GM19468 (cell line): ENCODE measurements around the gene SPATA16.
"Not testable (repeated sequence)": the region's sequence is repeated elsewhere in the genome, so short reads cannot be mapped to it uniquely, and the experiment has no call there.

Experiments
- ATAC-seq: cut with Tn5 transposase; IDR thresholded peaks from one replicate; pipeline ENCODE4 v1.9.1; 2021; ENCODE audit warnings: mild to moderate bottlenecking, moderate library complexity, moderate number of reproducible peaks; ENCODE audit not compliant: unreplicated experiment; ENCODE audit errors: extremely low read depth

Gene SPATA16

GRCh38 chr3:172960626-172961182 is 180.3 kb downstream of the SPATA16 start:
- not testable (repeated sequence) for ATAC-seq

DNA sequence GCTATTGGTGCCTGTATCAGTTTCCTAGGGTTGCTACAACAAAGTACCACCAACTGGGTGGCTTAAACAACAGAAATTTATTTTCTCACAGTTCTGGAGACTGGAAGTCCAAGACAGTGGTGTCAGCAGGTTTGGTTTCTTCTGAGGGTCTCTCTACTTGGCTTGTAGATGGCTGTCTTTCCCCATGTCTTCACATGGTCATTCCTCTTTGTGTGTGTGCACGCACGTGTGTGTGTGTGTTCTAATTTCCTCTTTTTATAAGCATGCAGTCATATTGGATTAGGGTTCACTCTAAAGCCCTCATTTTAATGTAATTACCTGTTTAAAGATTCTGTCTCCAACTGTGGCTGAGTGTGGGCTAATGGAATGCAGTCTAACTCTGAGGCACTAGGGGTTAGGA is 182.5 kb downstream of the SPATA16 start:
- no peak for ATAC-seq

DNA sequence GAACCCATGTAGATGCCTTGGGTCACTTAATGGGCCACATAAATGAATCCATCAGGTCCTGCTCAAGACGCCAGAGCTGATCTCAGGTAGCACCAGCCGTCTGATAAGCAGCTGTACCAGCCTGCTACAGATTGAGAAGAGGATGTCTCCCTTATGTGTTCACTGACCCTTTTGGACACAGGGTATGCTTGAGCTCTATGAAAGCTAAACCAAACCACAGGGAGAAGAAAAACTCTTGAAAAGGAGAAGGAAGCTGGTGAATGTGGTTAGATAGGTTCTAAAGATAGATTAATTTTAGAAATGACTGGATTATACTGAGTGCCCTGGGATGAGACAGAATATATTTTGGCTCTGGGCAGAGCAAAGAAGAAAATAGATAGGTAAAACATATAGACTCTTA is 187.5 kb downstream of the SPATA16 start:
- no peak for ATAC-seq

GRCh38 chr3:172951511-172951910 is 189.5 kb downstream of the SPATA16 start:
- ATAC-seq = no peak

- no peak for ATAC-seq
Measured at GRCh38 chr3:172946061-172946460, 195.0 kb downstream of the SPATA16 start.

DNA sequence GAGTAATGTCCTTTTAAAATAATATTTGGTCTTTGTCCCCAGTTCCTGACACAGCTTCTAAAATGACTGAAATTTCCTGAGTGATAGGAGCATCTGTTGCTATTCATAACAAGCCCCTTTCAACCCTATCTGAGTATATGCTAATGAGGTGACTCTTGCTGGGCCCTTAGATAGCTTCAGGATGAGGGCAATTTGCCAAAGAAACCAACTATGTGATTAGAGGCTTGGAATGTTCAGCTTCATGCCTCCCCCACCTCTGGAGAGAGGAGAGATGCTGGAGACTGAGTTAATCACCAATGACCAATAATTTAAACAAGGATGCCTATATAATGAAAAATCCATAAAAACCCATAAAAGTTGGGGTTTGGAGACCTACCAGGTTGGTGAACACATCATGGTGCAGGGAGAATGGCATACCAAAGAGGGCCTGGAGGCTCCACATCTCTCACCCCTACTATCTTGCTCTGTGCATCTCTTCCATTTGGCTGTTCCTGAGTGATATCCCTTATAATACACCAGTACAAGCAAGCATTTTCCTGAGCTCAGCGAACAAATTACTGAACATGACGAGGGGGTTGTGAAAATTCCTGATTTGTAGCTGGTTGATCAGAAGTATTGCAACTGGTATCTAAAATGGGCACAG is 201.3 kb downstream of the SPATA16 start:
- ATAC-seq = no peak

- ATAC-seq = no peak
Measured at GRCh38 chr3:172938788-172939187, 202.2 kb downstream of the SPATA16 start.

GRCh38 chr3:172931746-172932285 is 209.2 kb downstream of the SPATA16 start:
- ATAC-seq = no peak

GRCh38 chr3:172929451-172929850 is 211.6 kb downstream of the SPATA16 start:
- ATAC-seq = no peak

DNA sequence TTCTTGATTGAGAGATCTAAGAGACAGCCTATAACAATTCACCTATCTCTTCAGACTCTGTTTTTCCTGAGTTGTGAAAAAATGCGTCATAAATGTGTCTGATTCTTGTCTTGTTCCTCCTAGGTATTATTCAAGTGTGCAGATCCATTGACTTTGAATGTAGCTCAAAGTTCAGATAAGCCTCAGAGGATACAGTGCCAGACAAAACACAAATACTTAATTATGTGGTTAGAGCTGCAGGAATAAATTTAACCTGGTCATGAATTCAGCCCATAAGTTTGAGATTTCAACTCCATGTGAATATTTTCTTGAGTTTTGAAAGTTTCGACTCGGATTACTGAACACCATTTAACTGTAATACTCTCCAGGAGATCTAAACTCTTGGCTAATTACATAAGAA is 216.5 kb downstream of the SPATA16 start:
- ATAC-seq = no peak

- ATAC-seq = no peak
Measured at GRCh38 chr3:172919297-172919683, 221.7 kb downstream of the SPATA16 start.

- no peak for ATAC-seq
Measured at GRCh38 chr3:172918568-172919296, 222.3 kb downstream of the SPATA16 start.

DNA sequence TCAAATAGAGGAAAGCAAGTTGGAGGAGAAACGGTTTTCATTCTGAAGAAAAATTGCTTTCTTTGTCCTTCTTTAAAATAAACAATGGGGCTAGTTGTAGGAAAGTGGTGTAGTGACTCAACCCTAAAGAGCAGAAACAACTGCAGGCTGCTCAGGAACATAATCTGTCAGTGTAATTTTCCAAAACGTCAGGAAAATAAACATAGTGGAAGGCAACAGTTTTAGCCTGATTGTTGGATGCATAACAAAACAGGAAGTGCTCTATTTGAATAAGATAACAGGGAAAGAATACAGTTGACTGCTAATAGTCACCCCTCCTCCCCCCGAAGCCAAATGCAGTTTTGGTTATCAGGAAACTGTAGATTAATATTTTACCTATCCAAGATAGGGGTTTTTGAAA is 222.9 kb downstream of the SPATA16 start:
- ATAC-seq = no peak

DNA sequence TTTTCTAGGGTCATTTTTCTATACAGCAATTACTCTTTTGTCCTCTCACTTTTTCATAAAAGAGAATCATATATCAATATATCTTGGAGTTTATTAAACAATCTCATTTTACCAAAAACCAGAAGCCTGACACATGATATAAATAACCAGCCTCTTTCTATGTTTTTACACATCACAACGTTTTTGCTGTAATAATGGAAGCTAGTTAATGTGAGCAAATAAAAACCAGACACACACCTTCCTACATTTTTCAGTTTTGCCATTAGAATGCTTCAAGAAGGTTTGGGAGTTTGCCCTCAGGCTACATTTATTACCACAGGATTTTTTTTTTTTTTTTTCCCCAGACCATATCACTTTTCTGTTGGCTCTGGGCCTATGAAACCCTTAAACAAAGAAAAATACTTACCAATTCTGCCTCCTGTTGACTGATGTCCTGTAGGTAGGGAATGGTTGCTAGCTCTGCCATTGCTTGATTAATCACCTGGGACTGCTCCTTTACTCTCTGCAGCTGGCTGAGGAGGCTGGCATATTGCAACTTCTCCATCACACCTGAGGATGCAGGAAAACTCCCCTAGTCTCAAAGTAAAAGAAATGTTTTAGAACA is 225.0 kb downstream of the SPATA16 start:
- no peak for ATAC-seq

GRCh38 chr3:172914854-172915253 is 226.2 kb downstream of the SPATA16 start:
- no peak for ATAC-seq

GRCh38 chr3:172913911-172914655 is 227.0 kb downstream of the SPATA16 start:
- ATAC-seq = no peak

GRCh38 chr3:172911142-172911541 is 229.9 kb downstream of the SPATA16 start:
- ATAC-seq = no peak

DNA sequence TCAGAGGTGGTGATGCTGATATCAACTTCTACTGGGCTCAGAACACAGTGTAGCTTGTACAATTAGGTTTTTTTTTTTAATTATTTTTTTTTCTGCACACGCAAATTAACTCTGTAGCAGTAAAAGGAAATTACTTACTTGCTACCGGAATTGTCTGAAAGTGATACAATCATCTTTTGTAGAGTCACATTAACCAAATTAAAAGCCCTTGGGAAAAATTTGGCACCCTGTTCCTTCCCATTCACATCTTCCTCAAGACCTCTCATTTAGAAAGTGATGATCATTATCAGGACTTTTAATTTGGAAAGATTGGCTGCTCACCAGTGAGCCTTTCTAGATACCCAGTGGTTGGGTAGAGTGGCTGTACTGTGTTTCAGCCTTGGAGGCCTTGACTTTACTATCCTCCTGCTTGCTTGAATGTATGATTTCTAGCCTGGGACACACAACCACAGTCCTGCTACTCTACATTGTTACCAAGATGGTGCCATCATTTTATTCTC is 232.2 kb downstream of the SPATA16 start:
- ATAC-seq = no peak

DNA sequence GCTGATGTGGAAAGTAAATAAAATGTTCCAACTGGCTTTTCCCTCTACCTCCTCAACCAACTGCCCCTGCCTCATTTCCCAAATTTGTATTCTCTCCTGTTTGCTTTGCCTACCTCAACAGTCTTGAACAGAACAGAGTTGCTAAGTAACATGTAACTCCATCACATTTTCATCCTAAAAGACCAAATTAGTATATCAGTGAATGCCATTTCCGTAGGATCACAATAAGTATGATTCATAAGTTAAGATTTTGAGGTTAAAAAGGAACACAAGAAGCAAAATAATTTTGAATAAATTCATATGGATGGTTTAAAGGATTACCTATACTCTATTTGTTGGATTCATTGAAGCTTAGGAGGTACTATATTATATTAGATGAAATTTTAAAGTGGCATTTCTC is 235.6 kb downstream of the SPATA16 start:
- ATAC-seq = no peak

- ATAC-seq = no peak
Measured at GRCh38 chr3:172904711-172905373, 236.2 kb downstream of the SPATA16 start.
